Measurements from ENCODE around the gene ARL8A. TPM values are rescaled to one million over a fixed set of nuclear protein-coding genes. Genes with fewer than 3 reads are reported as not detected.
A peak's percentile ranks its signal among the peaks of the same experiment; 100 is the strongest.
"Not testable (repeated sequence)": the region's sequence is repeated elsewhere in the genome, so short reads cannot be mapped to it uniquely, and the experiment has no call there.

Gene ARL8A
- 10 to 100 TPM; 71.9 to 76.4 TPM for total RNA-seq
- total RNA-seq, result 33.4 to 47.4 reads per million in 2 donors

DNA sequence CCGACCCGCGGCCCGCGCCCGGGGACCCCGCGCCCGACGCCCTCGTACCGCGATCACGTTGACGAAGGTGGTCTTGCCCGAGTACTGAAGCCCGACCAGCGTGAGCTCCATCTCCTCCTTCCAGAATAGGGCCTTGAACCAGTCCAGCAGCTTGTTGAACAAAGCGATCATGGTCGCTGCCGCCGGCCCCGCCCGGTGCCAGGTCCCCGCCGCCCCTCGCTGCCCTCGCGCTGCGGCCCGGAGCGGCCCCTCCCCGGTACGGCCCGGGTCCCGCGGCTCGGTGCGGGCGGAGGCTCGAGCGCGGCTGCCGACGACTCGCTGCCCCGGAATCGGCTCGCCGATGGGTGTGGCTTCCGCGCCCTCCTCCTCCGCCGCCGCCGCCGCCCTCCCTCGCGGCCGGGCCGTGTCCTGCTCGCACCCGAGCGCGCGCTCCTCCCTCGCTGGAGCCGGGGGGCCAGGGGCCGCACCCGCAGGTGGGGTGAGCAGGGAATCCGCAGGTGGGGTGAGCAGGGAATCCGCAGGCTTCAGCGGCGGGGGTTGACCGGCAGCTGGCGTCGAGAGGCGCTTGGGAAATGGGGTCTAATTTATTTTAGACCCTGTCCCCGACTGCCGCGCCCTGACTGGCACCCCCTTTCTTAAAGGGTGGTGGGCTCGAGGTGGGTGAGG, at the start of gene ARL8A:
TSS of gene ARL8A (minus strand) at position 336 of the 666 bp plus-strand sequence. CDS start at position 171, 165 bp downstream.
- Mint-ChIP-seq H3K27me3 (no peaks in the 10 kb centered on the region), H3K36me3 (ENCODE audit: low read depth) (peaks cover 5% of the 10 kb centered on the region), H3K4me1 (peaks cover 28% of the 10 kb centered on the region), H3K27ac (peak within 1 kb of the TSS; percentile 96), H3K4me3 (peak within 1 kb of the TSS; percentile 98)
- H3K9me3 ChIP-seq (ENCODE audit: control insufficient read depth, low read length, poor library complexity, severe bottlenecking), result no peaks in the 10 kb centered on the region
- ATAC-seq (peak; percentile 78), DNase-seq (peak; percentile 50 to 71 (median 65))

DNA sequence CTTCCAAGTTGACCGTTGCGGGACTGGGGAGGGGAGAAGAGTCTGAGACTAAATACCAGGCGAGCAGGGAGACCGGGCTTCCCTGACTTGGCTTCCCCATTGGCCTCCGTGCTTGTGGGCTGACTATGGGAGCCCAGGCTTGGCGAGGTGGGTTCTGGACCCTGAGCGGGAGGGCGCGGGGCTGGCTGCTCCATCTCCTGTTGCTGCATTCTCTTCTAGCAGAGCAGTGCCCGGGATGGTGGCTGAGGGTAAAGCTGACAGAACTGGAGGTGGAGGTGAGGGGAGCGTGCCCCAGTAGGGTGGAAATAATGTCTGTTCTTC, 49.8 kb upstream of the ARL8A start:
- Mint-ChIP-seq H3K36me3 (ENCODE audit: low read depth) (no peaks in the 10 kb centered on the region), H3K27ac (no peak overlapping the region), H3K27me3 (peaks cover 54% of the 10 kb centered on the region), H3K4me3 (no peak overlapping the region), H3K4me1 (peaks cover 9% of the 10 kb centered on the region)
- DNase-seq (no peak), ATAC-seq (no peak)
- no peaks in the 10 kb centered on the region for H3K9me3 ChIP-seq (ENCODE audit: control insufficient read depth, low read length, poor library complexity, severe bottlenecking)

DNA sequence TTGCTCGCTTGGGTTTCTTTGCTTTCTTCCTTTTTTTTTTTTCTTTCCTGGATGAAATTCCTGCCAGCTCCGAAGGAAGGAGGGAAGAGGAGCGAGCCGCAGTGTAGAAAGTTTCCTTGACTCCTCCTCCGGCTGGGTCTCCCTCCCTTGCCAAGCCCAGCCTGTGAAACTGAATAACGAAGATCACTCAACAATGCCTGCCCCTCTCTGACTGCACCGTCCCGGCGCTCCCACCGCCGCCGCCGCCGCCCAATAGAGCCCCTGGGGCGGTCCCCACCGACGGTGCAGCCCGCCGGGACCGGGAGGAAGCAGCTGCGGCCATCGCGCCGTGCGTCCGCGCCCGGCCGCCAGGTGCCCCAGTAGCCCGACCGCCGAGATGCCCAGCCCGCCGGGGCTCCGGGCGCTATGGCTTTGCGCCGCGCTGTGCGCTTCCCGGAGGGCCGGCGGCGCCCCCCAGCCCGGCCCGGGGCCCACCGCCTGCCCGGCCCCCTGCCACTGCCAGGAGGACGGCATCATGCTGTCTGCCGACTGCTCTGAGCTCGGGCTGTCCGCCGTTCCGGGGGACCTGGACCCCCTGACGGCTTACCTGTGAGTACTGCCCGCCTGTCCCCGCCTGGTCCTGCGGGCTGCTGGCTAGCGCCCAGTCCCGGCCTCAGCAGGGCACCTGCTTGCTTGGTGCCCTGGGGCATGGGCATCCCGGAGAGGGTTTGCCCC, 49.2 kb upstream of the ARL8A start, which contains the start of gene LGR6:
TSS of gene LGR6 (plus strand) at position 186 of the 714 bp plus-strand sequence. CDS start at position 377, 191 bp downstream.
- peaks cover 54% of the 10 kb centered on the region for H3K27me3 Mint-ChIP-seq
- ATAC-seq (no peak), DNase-seq (no peak)
- H3K9me3 ChIP-seq (ENCODE audit: control insufficient read depth, low read length, poor library complexity, severe bottlenecking), result no peaks in the 10 kb centered on the region
- H3K27ac Mint-ChIP-seq, result no peak within 1 kb of the TSS
- peaks cover 9% of the 10 kb centered on the region for H3K4me1 Mint-ChIP-seq
- no peaks in the 10 kb centered on the region for H3K36me3 Mint-ChIP-seq (ENCODE audit: low read depth)
- no peak within 1 kb of the TSS for H3K4me3 Mint-ChIP-seq

DNA sequence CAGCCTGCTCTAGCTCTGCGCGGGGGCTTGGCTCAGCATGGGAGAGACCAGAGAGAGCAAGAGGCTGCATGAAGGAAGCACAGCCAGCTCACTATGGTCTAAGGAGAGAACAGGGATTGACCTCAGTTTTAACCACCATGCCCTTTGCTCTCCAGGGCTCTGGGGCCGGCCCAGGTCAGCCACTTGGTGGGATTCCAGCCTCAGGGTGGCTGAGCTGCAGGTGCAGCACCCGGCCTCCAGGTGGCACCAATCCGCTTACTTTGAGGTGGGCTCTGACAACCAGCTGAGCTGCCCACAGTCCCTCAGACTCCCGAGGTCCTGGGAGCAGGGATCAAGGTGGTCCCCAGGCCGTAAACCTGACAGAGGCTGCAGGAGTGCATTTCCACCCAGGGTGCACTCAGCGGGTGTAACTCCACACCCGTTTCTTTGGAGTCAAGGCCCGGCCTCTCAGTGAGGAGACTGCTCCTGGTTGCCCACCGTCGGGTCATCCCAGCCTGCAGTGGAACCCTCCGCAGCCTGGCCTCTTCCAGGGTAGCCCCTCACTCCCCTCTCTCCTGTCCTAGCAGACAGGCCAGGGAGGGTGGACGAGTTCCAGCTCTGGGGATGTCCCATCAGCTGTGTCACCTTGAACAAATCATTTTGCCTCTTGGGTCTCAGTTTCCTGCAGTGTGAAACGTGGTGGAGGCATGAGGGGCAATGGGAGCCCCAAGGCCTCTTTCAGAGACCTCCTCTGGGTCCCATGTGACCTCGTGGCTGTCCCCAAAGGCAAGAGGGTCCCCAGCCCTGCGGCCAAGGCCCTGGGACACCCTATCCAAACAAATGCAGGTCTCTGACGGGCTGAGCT, 48.5 kb upstream of the ARL8A start:
- Mint-ChIP-seq H3K4me3 (no peak overlapping the region), H3K36me3 (ENCODE audit: low read depth) (no peaks in the 10 kb centered on the region), H3K4me1 (peaks cover 4% of the 10 kb centered on the region), H3K27me3 (peaks cover 51% of the 10 kb centered on the region), H3K27ac (no peak overlapping the region)
- no peaks in the 10 kb centered on the region for H3K9me3 ChIP-seq (ENCODE audit: control insufficient read depth, low read length, poor library complexity, severe bottlenecking)
- peak; percentile 35 to 44 (median 43) for DNase-seq
- peak; percentile 66 for ATAC-seq

DNA sequence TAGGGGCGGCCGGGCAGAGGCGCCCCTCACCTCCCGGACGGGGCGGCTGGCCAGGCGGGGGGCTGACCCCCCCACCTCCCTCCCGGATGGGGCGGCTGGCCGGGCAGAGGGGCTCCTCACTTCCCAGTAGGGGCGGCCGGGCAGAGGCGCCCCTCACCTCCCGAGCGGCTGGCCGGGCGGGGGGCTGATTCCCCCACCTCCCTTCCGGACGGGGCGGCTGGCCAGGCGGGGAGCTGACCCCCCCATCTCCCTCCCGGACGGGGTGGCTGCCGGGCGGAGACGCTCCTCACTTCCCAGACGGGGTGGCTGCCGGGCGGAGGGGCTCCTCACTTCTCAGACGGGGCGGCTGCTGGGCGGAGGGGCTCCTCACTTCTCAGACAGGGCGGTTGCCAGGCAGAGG, 46.9 kb upstream of the ARL8A start:
- not testable (repeated sequence) for DNase-seq; H3K4me3 Mint-ChIP-seq; ATAC-seq; H3K27ac Mint-ChIP-seq; H3K9me3 ChIP-seq (ENCODE audit: control insufficient read depth, low read length, poor library complexity, severe bottlenecking); H3K4me1 Mint-ChIP-seq; H3K36me3 Mint-ChIP-seq (ENCODE audit: low read depth)
- peaks cover 52% of the 10 kb centered on the region for H3K27me3 Mint-ChIP-seq

DNA sequence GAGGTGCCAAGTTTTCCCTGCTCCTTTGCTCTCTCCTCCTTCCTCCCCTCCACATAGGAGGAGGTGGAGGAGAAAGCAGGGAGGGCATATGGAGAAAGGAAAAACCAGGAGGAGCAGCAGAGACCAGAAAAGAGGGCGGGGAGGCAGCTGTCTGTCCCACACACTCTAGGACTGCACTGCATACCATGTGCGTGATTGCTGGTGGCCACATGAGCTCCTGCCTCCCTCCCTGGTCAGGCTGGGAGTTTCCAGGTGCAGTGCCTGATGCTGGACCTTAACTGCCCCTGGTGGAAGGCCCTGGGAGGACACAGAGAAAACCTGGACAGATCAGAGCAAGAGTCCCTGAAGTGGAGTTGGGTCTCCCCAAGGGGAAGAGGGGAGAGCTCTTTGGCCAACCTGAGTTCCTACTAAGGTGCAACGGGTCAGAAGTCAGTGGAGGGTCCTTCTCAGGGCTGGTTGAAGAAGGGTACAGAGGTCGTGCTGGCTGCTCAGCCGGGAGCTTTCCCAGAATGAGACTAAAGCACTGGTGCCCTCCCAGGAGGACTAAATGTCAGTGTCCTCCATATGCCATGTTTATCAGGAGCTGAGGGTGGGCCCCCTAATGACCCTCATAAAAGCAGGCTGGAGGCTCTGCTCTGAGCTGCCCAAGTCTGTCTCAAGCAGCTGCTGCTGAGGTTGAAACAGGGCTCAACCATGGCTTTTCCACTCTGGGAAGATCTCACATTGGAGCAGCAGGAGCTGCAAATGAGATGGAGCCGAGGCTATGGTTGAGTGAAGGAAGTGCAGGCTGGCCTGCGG, 45.6 kb upstream of the ARL8A start:
- Mint-ChIP-seq H3K27me3 (peaks cover 39% of the 10 kb centered on the region), H3K4me3 (no peak overlapping the region), H3K36me3 (ENCODE audit: low read depth) (no peaks in the 10 kb centered on the region), H3K4me1 (peaks cover 6% of the 10 kb centered on the region), H3K27ac (peak overlapping the region; percentile 9)
- no peaks in the 10 kb centered on the region for H3K9me3 ChIP-seq (ENCODE audit: control insufficient read depth, low read length, poor library complexity, severe bottlenecking)
- DNase-seq, result no peak
- no peak for ATAC-seq

DNA sequence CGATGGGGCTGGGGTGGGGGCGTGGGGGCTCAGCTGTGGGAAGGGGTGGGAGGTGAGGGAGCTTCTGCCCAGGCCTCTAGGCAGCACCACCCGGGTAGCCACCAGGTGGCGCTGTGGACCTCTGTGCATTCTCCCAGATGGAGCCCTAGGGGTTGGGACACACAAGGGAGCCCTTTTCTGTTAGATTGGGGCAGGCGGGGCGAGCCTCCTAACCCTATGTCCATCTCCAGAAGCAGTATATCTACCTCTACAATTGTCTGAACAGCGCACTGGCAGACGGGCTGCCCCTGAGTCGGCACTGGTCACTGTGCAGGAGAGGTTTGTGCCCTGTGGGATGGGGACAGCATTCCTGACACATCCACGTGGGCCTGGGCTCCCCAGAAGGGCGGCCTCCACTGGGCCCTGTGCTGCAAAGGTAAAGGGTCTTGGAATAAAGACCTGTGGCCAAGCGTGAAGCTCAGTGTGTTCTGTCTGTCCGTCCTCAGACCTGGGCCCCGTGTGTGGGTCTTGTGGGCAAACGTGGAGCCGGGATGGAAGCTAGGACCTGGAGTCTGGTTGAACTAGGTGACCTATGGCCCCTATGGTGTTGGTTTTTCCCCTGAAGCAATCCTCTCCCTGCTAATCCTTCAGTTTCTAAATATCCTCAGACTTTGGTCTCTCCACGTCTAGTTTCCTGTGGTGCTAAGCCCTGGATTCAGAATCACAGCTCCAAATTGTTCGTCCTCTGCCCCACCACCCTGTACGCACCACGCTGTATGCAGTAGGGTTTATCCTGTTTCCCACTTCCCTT, 44.7 kb upstream of the ARL8A start:
- ATAC-seq (peak; percentile 76), DNase-seq (peak; percentile 64 to 82 (median 77))
- peaks cover 35% of the 10 kb centered on the region for H3K27me3 Mint-ChIP-seq
- no peak overlapping the region for H3K4me3 Mint-ChIP-seq
- peaks cover 10% of the 10 kb centered on the region for H3K4me1 Mint-ChIP-seq
- no peaks in the 10 kb centered on the region for H3K9me3 ChIP-seq (ENCODE audit: control insufficient read depth, low read length, poor library complexity, severe bottlenecking)
- H3K27ac Mint-ChIP-seq, result peak overlapping the region; percentile 9
- H3K36me3 Mint-ChIP-seq (ENCODE audit: low read depth), result no peaks in the 10 kb centered on the region

DNA sequence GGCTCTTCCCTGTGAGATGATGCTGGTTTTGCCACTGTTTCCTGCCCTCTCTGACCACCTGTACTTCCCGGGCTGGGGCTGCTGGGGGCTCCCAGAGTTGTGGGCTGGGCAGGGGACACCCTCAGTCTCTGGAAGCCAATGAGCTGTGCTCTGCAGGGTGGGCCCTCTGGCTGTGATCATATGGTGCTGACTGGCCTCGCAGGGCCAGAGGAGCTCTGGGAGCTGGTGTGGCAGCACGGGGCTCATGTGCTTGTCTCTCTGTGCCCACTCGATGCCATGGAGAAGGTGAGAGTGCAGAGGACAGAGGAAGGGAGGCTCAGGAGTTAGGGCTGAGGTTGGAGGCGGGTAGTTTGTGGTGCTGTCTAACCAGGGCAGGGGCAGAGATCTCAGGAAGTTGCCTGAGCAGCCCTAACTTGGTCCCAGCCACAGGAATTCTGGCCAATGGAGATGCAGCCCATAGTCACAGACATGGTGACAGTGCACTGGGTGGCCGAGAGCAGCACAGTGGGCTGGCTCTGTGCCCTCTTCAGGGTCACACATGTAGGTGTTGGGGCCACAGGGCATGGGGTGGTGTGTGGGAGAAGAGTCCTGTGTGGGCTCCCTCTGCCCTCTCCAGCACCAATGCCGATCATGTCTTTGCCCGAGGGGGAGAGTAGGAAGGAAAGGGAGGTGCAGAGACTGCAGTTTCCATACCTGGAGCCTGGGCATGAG, 43.3 kb upstream of the ARL8A start:
- Mint-ChIP-seq H3K36me3 (ENCODE audit: low read depth) (no peaks in the 10 kb centered on the region), H3K4me3 (no peak overlapping the region), H3K27ac (no peak overlapping the region), H3K27me3 (peaks cover 27% of the 10 kb centered on the region), H3K4me1 (peaks cover 15% of the 10 kb centered on the region)
- no peak for ATAC-seq
- no peaks in the 10 kb centered on the region for H3K9me3 ChIP-seq (ENCODE audit: control insufficient read depth, low read length, poor library complexity, severe bottlenecking)
- DNase-seq, result no peak

DNA sequence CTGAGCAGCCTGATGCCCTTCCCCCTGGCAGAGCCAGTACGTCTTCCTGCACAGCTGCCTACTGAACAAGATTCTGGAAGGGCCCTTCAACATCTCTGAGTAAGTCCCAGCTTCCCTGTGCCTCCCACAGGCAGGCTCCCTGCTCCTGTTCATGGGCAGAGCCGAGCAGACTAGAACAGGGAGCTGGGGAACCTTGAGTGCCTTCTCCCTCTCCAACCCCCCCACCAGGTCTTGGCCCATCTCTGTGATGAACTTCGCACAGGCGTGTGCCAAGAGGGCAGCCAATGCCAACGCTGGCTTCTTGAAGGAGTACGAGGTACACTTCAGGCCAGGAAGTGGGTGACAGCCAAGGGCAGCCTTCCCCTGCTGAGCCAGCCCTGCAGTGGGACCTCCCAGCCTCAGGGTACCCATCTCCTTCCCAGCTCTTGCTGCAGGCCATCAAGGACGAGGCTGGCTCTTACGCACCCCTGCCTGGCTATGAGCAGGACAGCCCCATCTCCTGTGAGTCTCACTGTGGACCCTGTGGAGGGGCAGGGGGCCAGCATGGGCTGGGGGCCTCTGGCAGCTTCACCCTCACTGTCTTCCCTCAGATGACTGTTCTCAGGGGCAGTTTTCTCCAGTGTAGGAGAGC, 42.6 kb upstream of the ARL8A start:
- Mint-ChIP-seq H3K4me3 (no peak overlapping the region), H3K27me3 (peaks cover 21% of the 10 kb centered on the region), H3K36me3 (ENCODE audit: low read depth) (no peaks in the 10 kb centered on the region), H3K4me1 (peaks cover 15% of the 10 kb centered on the region), H3K27ac (no peak overlapping the region)
- H3K9me3 ChIP-seq (ENCODE audit: control insufficient read depth, low read length, poor library complexity, severe bottlenecking), result no peaks in the 10 kb centered on the region
- DNase-seq, result no peak
- ATAC-seq, result no peak

DNA sequence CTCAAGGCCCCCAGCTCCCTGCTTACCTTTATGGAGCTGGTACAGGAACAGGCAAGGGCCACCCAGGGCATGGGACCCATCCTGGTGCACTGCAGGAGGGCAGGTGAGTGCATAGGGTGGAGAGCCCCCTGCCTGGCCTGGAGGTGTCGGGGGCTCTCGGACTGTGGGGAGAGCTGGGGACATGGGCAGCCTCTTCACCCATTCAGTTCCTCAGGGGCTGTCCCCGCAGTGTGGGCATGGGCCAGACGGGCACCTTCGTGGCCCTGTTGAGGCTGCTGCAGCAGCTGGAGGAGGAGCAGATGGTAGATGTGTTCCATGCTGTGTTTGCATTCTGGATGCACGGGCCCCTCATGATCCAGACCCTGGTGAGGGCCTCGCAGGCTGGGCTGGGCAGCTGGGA, 41.8 kb upstream of the ARL8A start:
- Mint-ChIP-seq H3K4me1 (peaks cover 15% of the 10 kb centered on the region), H3K27ac (no peak overlapping the region), H3K36me3 (ENCODE audit: low read depth) (peaks cover 3% of the 10 kb centered on the region), H3K27me3 (peaks cover 20% of the 10 kb centered on the region), H3K4me3 (no peak overlapping the region)
- no peaks in the 10 kb centered on the region for H3K9me3 ChIP-seq (ENCODE audit: control insufficient read depth, low read length, poor library complexity, severe bottlenecking)
- no peak for DNase-seq
- ATAC-seq, result no peak

DNA sequence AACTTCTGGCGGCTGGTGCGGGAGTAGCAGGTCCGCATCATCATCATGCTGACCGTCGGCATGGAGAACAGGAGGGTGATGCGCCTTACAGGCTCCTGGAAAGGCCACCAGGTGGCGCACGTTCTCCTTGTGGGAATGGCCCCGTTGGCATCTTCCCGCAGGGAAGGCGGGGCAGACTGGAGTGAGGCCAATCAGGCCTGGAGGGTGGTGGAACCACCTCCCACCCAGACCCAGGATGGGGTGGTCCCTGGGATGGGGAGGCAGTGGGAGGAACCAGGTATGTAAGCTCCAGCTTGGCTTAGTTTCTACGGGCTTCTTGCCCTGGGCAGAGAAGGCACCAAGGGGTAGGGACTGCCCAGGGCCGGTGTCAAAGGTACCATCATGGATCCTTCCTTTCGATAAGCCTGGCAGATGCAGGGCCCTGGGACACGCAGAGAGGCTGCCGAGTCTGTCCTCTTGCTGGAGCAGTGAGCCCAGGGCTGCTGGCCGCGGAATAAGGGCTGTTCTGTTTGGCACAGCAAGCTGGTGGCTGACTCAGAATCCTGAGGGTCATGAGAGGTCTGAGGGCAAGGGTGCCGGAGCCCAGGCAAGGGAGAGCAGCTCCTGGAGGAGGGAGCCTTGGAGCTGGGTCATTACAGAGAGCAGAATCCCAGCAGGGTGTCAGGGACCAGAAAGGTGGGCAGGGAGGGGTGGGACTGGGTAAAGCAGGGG, 40.4 kb upstream of the ARL8A start:
- peak; percentile 62 for ATAC-seq
- Mint-ChIP-seq H3K36me3 (ENCODE audit: low read depth) (peaks cover 3% of the 10 kb centered on the region), H3K4me3 (no peak overlapping the region), H3K4me1 (peaks cover 15% of the 10 kb centered on the region), H3K27ac (peak overlapping the region; percentile 74), H3K27me3 (peaks cover 17% of the 10 kb centered on the region)
- no peaks in the 10 kb centered on the region for H3K9me3 ChIP-seq (ENCODE audit: control insufficient read depth, low read length, poor library complexity, severe bottlenecking)
- peak; percentile 49 to 59 (median 50) for DNase-seq

Measured in T-helper 17 cell (primary cell).